Measurements from ENCODE around the gene VWCE. TPM values are rescaled to one million over a fixed set of nuclear protein-coding genes. Genes with fewer than 3 reads are reported as not detected.
A peak's percentile ranks its signal among the peaks of the same experiment; 100 is the strongest.
"Not testable (repeated sequence)": the region's sequence is repeated elsewhere in the genome, so short reads cannot be mapped to it uniquely, and the experiment has no call there.

VWCE gene
- polyA plus RNA-seq, 3 donors = 0.05 to 0.23 TPM; not detected in 1

GRCh38 chr11:61250796-61251765 is 44.0 kb downstream of the VWCE start:
- DNase-seq; H3K4me3 ChIP-seq (replicated peaks in 1 of 3; ENCODE audit: low read depth in 2 of 3, low read length in 3 of 3); H3K4me2 ChIP-seq (replicated peaks; ENCODE audit: extremely low read depth, low read length, poor library complexity, severe bottlenecking); H3K9me3 Mint-ChIP-seq; H3K36me3 Mint-ChIP-seq; H3K79me2 ChIP-seq (ENCODE audit: insufficient read depth, low read length); H4K20me1 ChIP-seq (ENCODE audit: insufficient read depth, low read length); intact Hi-C loops (cut with micrococcal nuclease); H2AFZ ChIP-seq (ENCODE audit: insufficient read depth, low read depth, low read length, poor library complexity, severe bottlenecking); H3K27ac ChIP-seq (ENCODE audit: low read depth in 1 of 2, low read length in 2 of 2); H3K9me3 ChIP-seq (replicated peaks in 1 of 2; ENCODE audit: control insufficient read depth in 1 of 2, insufficient read depth in 1 of 2, low read length in 2 of 2); H3K27ac Mint-ChIP-seq; H3K9ac ChIP-seq (ENCODE audit: insufficient read depth, low read length, poor library complexity, severe bottlenecking); H3K27me3 ChIP-seq (ENCODE audit: control insufficient read depth in 2 of 2, insufficient read depth in 2 of 2, low read length in 2 of 2); H3K36me3 ChIP-seq (replicated peaks in 1 of 2; ENCODE audit: control insufficient read depth in 1 of 2, insufficient read depth in 2 of 2, low read length in 2 of 2); H3K4me3 Mint-ChIP-seq: not testable (repeated sequence)
- Mint-ChIP-seq H3K27me3 (ENCODE audit: low read depth in 3 of 3) (peaks cover 0 to 11% (median 8%) of the 10 kb centered on the region in 3 donors), H3K4me1 (peaks cover 11% of the 10 kb centered on the region)
- H3K4me1 ChIP-seq (ENCODE audit: control insufficient read depth in 1 of 2, insufficient read depth in 2 of 2, low read length in 2 of 2) = peaks cover 11 to 12% of the 10 kb centered on the region in 2 donors
- WGBS (ENCODE audit: insufficient coverage) = 97% methylated on average over 14 of the region's 20 CpGs

- H3K4me1 ChIP-seq (ENCODE audit: control insufficient read depth in 1 of 2, insufficient read depth in 2 of 2, low read length in 2 of 2) = peaks cover 11% of the 10 kb centered on the region in 2 donors
- H3K36me3 Mint-ChIP-seq; H3K9me3 ChIP-seq (replicated peaks in 1 of 2; ENCODE audit: control insufficient read depth in 1 of 2, insufficient read depth in 1 of 2, low read length in 2 of 2); H3K4me2 ChIP-seq (replicated peaks; ENCODE audit: extremely low read depth, low read length, poor library complexity, severe bottlenecking); H4K20me1 ChIP-seq (ENCODE audit: insufficient read depth, low read length); DNase-seq; H3K27ac ChIP-seq (ENCODE audit: low read depth in 1 of 2, low read length in 2 of 2); H3K9me3 Mint-ChIP-seq; H3K79me2 ChIP-seq (ENCODE audit: insufficient read depth, low read length); H3K27me3 Mint-ChIP-seq (ENCODE audit: low read depth in 3 of 3); H3K27me3 ChIP-seq (ENCODE audit: control insufficient read depth in 2 of 2, insufficient read depth in 2 of 2, low read length in 2 of 2); H3K27ac Mint-ChIP-seq; H3K36me3 ChIP-seq (replicated peaks in 1 of 2; ENCODE audit: control insufficient read depth in 1 of 2, insufficient read depth in 2 of 2, low read length in 2 of 2); H3K4me3 Mint-ChIP-seq; H3K4me3 ChIP-seq (replicated peaks in 1 of 3; ENCODE audit: low read depth in 2 of 3, low read length in 3 of 3); H2AFZ ChIP-seq (ENCODE audit: insufficient read depth, low read depth, low read length, poor library complexity, severe bottlenecking); intact Hi-C loops (cut with micrococcal nuclease); H3K9ac ChIP-seq (ENCODE audit: insufficient read depth, low read length, poor library complexity, severe bottlenecking): not testable (repeated sequence)
- WGBS (ENCODE audit: insufficient coverage) = 100% methylated on average over 1 of the region's 8 CpGs
- peaks cover 11% of the 10 kb centered on the region for H3K4me1 Mint-ChIP-seq
Measured at GRCh38 chr11:61249201-61249600, 45.9 kb downstream of the VWCE start.

GRCh38 chr11:61248071-61248470 is 47.0 kb downstream of the VWCE start:
- H3K9me3 Mint-ChIP-seq; H3K27ac ChIP-seq (ENCODE audit: low read depth in 1 of 2, low read length in 2 of 2); intact Hi-C loops (cut with micrococcal nuclease); H3K27me3 Mint-ChIP-seq (ENCODE audit: low read depth in 3 of 3); H3K36me3 Mint-ChIP-seq; H3K4me3 ChIP-seq (replicated peaks in 1 of 3; ENCODE audit: low read depth in 2 of 3, low read length in 3 of 3); H3K4me2 ChIP-seq (replicated peaks; ENCODE audit: extremely low read depth, low read length, poor library complexity, severe bottlenecking); H3K79me2 ChIP-seq (ENCODE audit: insufficient read depth, low read length); H2AFZ ChIP-seq (ENCODE audit: insufficient read depth, low read depth, low read length, poor library complexity, severe bottlenecking); H3K9me3 ChIP-seq (replicated peaks in 1 of 2; ENCODE audit: control insufficient read depth in 1 of 2, insufficient read depth in 1 of 2, low read length in 2 of 2); H3K27me3 ChIP-seq (ENCODE audit: control insufficient read depth in 2 of 2, insufficient read depth in 2 of 2, low read length in 2 of 2); H4K20me1 ChIP-seq (ENCODE audit: insufficient read depth, low read length); H3K9ac ChIP-seq (ENCODE audit: insufficient read depth, low read length, poor library complexity, severe bottlenecking); H3K36me3 ChIP-seq (replicated peaks in 1 of 2; ENCODE audit: control insufficient read depth in 1 of 2, insufficient read depth in 2 of 2, low read length in 2 of 2); DNase-seq; H3K4me3 Mint-ChIP-seq: not testable (repeated sequence)
- peaks cover 11% of the 10 kb centered on the region in 2 donors for H3K4me1 ChIP-seq (ENCODE audit: control insufficient read depth in 1 of 2, insufficient read depth in 2 of 2, low read length in 2 of 2)
- Mint-ChIP-seq H3K27ac (peak overlapping the region in 1 of 7 donors; percentile 38), H3K4me1 (peaks cover 11% of the 10 kb centered on the region)
- WGBS (ENCODE audit: insufficient coverage) = 89% methylated on average over 7 of the region's 9 CpGs

DNA sequence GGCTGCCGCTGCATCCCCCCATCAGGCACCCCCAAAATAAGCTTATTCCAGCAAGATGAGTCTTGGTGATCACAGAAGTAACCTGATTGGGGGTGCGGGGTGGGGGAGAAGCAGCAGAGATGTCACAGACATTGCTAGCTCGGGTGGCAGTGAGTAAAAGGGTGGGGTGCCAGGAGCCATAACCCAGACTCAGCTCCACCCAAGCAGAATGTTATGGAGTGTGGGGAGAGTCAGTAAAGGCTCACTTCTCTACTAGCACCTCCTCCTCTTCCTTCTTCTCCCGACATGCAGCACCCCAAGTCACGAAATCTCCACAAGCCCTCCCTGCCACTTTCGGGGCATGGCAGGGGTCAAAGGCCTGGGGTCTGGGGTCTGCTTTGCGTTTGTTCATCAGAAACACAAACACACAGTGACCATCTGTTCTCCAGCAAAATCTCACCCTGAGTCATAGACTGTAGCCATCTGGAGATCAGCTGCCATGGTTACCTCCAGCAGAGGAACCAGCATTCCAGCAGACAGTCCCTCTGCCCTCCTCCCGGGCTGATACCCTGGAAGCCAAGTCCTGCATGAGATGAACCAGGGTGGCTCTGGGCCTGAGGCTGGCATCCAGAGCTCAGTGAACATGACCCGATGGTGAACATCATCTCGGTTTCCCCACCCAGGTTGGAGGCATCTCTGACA is 49.7 kb downstream of the VWCE start:
- H3K36me3 ChIP-seq (replicated peaks in 1 of 2; ENCODE audit: control insufficient read depth in 1 of 2, insufficient read depth in 2 of 2, low read length in 2 of 2); H3K79me2 ChIP-seq (ENCODE audit: insufficient read depth, low read length); H3K4me2 ChIP-seq (replicated peaks; ENCODE audit: extremely low read depth, low read length, poor library complexity, severe bottlenecking); intact Hi-C loops (cut with micrococcal nuclease); H3K9me3 Mint-ChIP-seq; H3K4me1 Mint-ChIP-seq; H2AFZ ChIP-seq (ENCODE audit: insufficient read depth, low read depth, low read length, poor library complexity, severe bottlenecking); H3K27me3 Mint-ChIP-seq (ENCODE audit: low read depth in 3 of 3); H3K9me3 ChIP-seq (replicated peaks in 1 of 2; ENCODE audit: control insufficient read depth in 1 of 2, insufficient read depth in 1 of 2, low read length in 2 of 2); H3K27me3 ChIP-seq (ENCODE audit: control insufficient read depth in 2 of 2, insufficient read depth in 2 of 2, low read length in 2 of 2); H3K4me3 ChIP-seq (replicated peaks in 1 of 3; ENCODE audit: low read depth in 2 of 3, low read length in 3 of 3); H3K27ac Mint-ChIP-seq; H4K20me1 ChIP-seq (ENCODE audit: insufficient read depth, low read length); H3K9ac ChIP-seq (ENCODE audit: insufficient read depth, low read length, poor library complexity, severe bottlenecking); H3K4me1 ChIP-seq (ENCODE audit: control insufficient read depth in 1 of 2, insufficient read depth in 2 of 2, low read length in 2 of 2); H3K27ac ChIP-seq (ENCODE audit: low read depth in 1 of 2, low read length in 2 of 2); H3K36me3 Mint-ChIP-seq; DNase-seq; H3K4me3 Mint-ChIP-seq: not testable (repeated sequence)
- no CpG with 5 or more reads among the region's 10 CpGs for WGBS (ENCODE audit: insufficient coverage)

All from CD14-positive monocyte (primary cell).